SK-N-SH (cell line): Measurements from ENCODE around the gene ARMC7. TPM values are rescaled to one million over a fixed set of nuclear protein-coding genes. Genes with fewer than 3 reads are reported as not detected.

Source experiments
- CTCF ChIA-PET: fragments of 300-600, 350-600 bp; formaldehyde crosslinking; extraction: SDS; loops from one replicate; lab custom pipeline; 2021; lab: Yijun Ruan, JAX
- POLR2A ChIA-PET: fragments of 350-600 bp; sonication (Branson Sonifier 250); formaldehyde crosslinking; extraction: SDS; loops from one replicate; lab custom pipeline; 2020; ENCODE audit warnings: antibody characterized with exemption, inconsistent platforms; lab: Yijun Ruan, JAX
- DNase-seq: peaks from one replicate; pipeline ENCODE4 v3.0.0; 2012
- H2AFZ ChIP-seq: fragments of 200-600 bp; sonication (generic); 2 replicates; pipeline ENCODE4 v1.8.1; 2016; ENCODE audit warnings: antibody characterized with exemption, mild to moderate bottlenecking, low read depth
- H3F3A ChIP-seq: fragments of 200-600 bp; sonication (generic); replicated peaks from 2 replicates; pipeline ENCODE3; 2016; ENCODE audit warnings: antibody characterized with exemption, mild to moderate bottlenecking; ENCODE audit not compliant: insufficient read depth
- H3K27ac ChIP-seq, 2 experiments: fragments of 200-500 bp in 1 of 2; fragments of 200-600 bp in 1 of 2; sonication (Bioruptor generic) in 1 of 2; sonication (generic), shearing (Covaris generic) in 1 of 2; 2 replicates each; pipeline versions ENCODE4 v1.5.1 to v1.6.1; 2014 to 2016; ENCODE audit warnings: low read depth in 2 of 2, inconsistent platforms in 1 of 2, low read length in 1 of 2, mild to moderate bottlenecking in 1 of 2, mixed read lengths in 1 of 2
- H3K27me3 ChIP-seq: fragments of 200-600 bp; sonication (generic), shearing (Covaris generic); 2 replicates; pipeline ENCODE4 v1.6.1; 2016; ENCODE audit warnings: mixed run types; ENCODE audit not compliant: insufficient read depth
- H3K36me3 ChIP-seq, 2 experiments: fragments of 200-500 bp in 1 of 2; fragments of 200-600 bp in 1 of 2; sonication (Bioruptor generic) in 1 of 2; sonication (generic) in 1 of 2; replicated peaks in 1 of 2; 2 replicates each; pipeline versions ENCODE3 to v1.5.1; 2014 to 2016; ENCODE audit warnings: low read length in 1 of 2, mild to moderate bottlenecking in 1 of 2; ENCODE audit not compliant: insufficient read depth in 2 of 2, control insufficient read depth in 1 of 2
- H3K4me1 ChIP-seq, 2 experiments: fragments of 200-500 bp in 1 of 2; fragments of 200-600 bp in 1 of 2; sonication (Bioruptor generic) in 1 of 2; sonication (generic), shearing (Covaris generic) in 1 of 2; 2 replicates each; pipeline versions ENCODE4 v1.5.1 to v1.6.1; 2014 to 2016; ENCODE audit warnings: low read depth in 1 of 2, low read length in 1 of 2, mixed run types in 1 of 2; ENCODE audit not compliant: insufficient read depth in 2 of 2, control insufficient read depth in 1 of 2
- H3K4me2 ChIP-seq: fragments of 200-600 bp; sonication (generic), shearing (Covaris generic); 2 replicates; pipeline ENCODE4 v1.6.1; 2017; ENCODE audit warnings: mixed run types
- H3K4me3 ChIP-seq, 2 experiments: fragments of 200-500 bp in 1 of 2; fragments of 200-600 bp in 1 of 2; sonication (Bioruptor generic) in 1 of 2; sonication (generic), shearing (Covaris generic) in 1 of 2; 2 replicates each; pipeline versions ENCODE4 v1.5.1 to v1.8.1; 2014 to 2016; ENCODE audit warnings: low read depth in 2 of 2, inconsistent platforms in 1 of 2, low read length in 1 of 2, mild to moderate bottlenecking in 1 of 2, mixed read lengths in 1 of 2, moderate library complexity in 1 of 2
- H3K79me2 ChIP-seq: fragments of 200-600 bp; sonication (generic); 2 replicates; pipeline ENCODE4 v1.8.1; 2017; ENCODE audit warnings: mild to moderate bottlenecking; ENCODE audit not compliant: insufficient read depth
- H3K9ac ChIP-seq: fragments of 200-600 bp; sonication (generic); 2 replicates; pipeline ENCODE4 v1.6.1; 2017; ENCODE audit warnings: mixed run types
- H3K9me2 ChIP-seq: fragments of 200-600 bp; sonication (generic); 2 replicates; pipeline ENCODE4 v1.6.1; 2017; ENCODE audit warnings: mixed run types
- H3K9me3 ChIP-seq: fragments of 200-600 bp; sonication (generic); 2 replicates; pipeline ENCODE4 v1.6.1; 2017; ENCODE audit warnings: mixed run types, mild to moderate bottlenecking, moderate library complexity
- H4K20me1 ChIP-seq: fragments of 200-600 bp; sonication (generic); 2 replicates; pipeline ENCODE4 v1.6.1; 2017; ENCODE audit warnings: mild to moderate bottlenecking, mixed run types; ENCODE audit not compliant: insufficient read depth
- CHD2 ChIP-seq: fragments of 150-350 bp; IDR thresholded peaks from 2 replicates; pipeline ENCODE4 v1.6.1; 2018; ENCODE audit warnings: low read length; ENCODE audit not compliant: partially characterized antibody
- EZH2phosphoT487 ChIP-seq: fragments of 200-600 bp; sonication (generic); IDR thresholded peaks from 2 replicates; pipeline ENCODE4 v1.6.1; 2017; ENCODE audit warnings: low read depth, mixed run types, mild to moderate bottlenecking, antibody characterized with exemption, moderate library complexity, borderline replicate concordance
- FOSL2 ChIP-seq: IDR thresholded peaks from 2 replicates; pipeline ENCODE4 v1.4.0; 2012; ENCODE audit warnings: low read depth, mild to moderate bottlenecking, moderate library complexity, borderline replicate concordance
- FOXJ3 ChIP-seq: sonication (generic); formaldehyde crosslinking; IDR thresholded peaks from 2 replicates; pipeline ENCODE4 v1.5.1; 2020; ENCODE audit warnings: mild to moderate bottlenecking, missing genetic modification reagents
- FOXM1 ChIP-seq: IDR thresholded peaks from 2 replicates; pipeline ENCODE4 v1.4.0; 2012; ENCODE audit warnings: low read depth, mild to moderate bottlenecking
- GABPA ChIP-seq: IDR thresholded peaks from 2 replicates; pipeline ENCODE4 v1.4.0; 2012; ENCODE audit warnings: low read depth, mild to moderate bottlenecking
- GATA2 ChIP-seq: sonication (generic); formaldehyde crosslinking; IDR thresholded peaks from 2 replicates; pipeline ENCODE4 v1.5.0; 2020; ENCODE audit warnings: mild to moderate bottlenecking, missing genetic modification reagents
- MEF2A ChIP-seq: IDR thresholded peaks from 2 replicates; pipeline ENCODE4 v1.4.0; 2012; ENCODE audit warnings: low read depth, borderline replicate concordance
- MXI1 ChIP-seq: IDR thresholded peaks from 2 replicates; pipeline ENCODE4 v1.6.1; 2012; ENCODE audit warnings: mild to moderate bottlenecking, low read depth, low read length, improper control_type of control experiment
- NFIC ChIP-seq: IDR thresholded peaks from 2 replicates; pipeline ENCODE4 v1.4.0; 2012; ENCODE audit warnings: borderline replicate concordance
- POLR2AphosphoS5 ChIP-seq: IDR thresholded peaks from 2 replicates; pipeline ENCODE4 v1.6.1; 2012; ENCODE audit warnings: low read depth, low read length
- RFX5 ChIP-seq: IDR thresholded peaks from 2 replicates; pipeline ENCODE4 v1.6.1; 2012; ENCODE audit warnings: mild to moderate bottlenecking, improper control_type of control experiment, low read length
- SIN3A ChIP-seq: IDR thresholded peaks from 2 replicates; pipeline ENCODE4 v1.6.1; 2012; ENCODE audit warnings: low read depth, mild to moderate bottlenecking, low read length, moderate library complexity, borderline replicate concordance
- TCF12 ChIP-seq: IDR thresholded peaks from 2 replicates; pipeline ENCODE4 v1.4.0; 2012
- TEAD4 ChIP-seq: IDR thresholded peaks from 2 replicates; pipeline ENCODE4 v1.4.0; 2012; ENCODE audit warnings: mild to moderate bottlenecking, borderline replicate concordance; ENCODE audit not compliant: insufficient read depth
- WGBS: methylation state at CpG from one replicate; pipeline ENCODE4 v1.1.6; 2017; ENCODE audit warnings: low lambda C conversion rate; 5-methylcytosine and 5-hydroxymethylcytosine counted together
- polyA plus RNA-seq, 3 experiments: library from polyadenylated mRNA; depleted of rRNA; stranded (reverse); fragments of >200 nt; gene quantifications; 2 replicates each; pipeline ENCODE4 v1.2.3, GENCODE V29; 2012
- TF ChIP-seq, protein P1 (sequence below): IDR thresholded peaks from 2 replicates; pipeline ENCODE4; 2012
- TF ChIP-seq, protein P2 (sequence below): fragments of 150-350 bp; IDR thresholded peaks from 2 replicates; pipeline ENCODE4 v1.6.1; 2016; ENCODE audit warnings: mild to moderate bottlenecking, low read depth, low read length
- TF ChIP-seq, protein P3 (sequence below): IDR thresholded peaks from 2 replicates; pipeline ENCODE4 v1.6.1; 2012; ENCODE audit warnings: mild to moderate bottlenecking, low read depth, low read length, moderate library complexity
- TF ChIP-seq, protein P4 (sequence below): IDR thresholded peaks from 2 replicates; pipeline ENCODE4 v1.4.0; 2012; ENCODE audit warnings: low read depth
- TF ChIP-seq, protein P5 (sequence below): fragments of 200-600 bp; sonication (generic); IDR thresholded peaks from 2 replicates; pipeline ENCODE4 v1.6.1; 2017; ENCODE audit warnings: antibody characterized with exemption, mild to moderate bottlenecking, moderate library complexity

Gene ARMC7
- polyA plus RNA-seq, 1 of the 3 experiments (the other 2 are of a cell fraction): 10.8 TPM

DNA sequence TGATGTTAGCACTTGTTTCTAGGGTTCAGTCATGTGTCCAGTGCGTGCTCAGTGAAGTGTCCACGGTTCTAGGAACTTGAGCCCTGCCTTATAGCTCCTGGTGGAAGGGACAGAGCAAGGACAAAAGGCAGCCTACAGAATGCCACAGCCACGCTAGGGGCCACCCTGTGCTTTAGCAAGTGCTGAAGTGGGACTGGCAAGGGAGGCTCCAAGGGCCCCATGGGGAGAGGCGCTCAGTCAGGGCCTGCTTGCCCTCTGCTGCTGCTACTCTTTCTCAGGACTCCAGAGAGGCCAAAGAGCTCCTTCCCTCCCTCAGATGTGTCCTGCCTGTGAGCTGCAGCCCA is 15.0 kb downstream of the ARMC7 start:
- WGBS: 80% methylated on average over 3 of the region's 4 CpGs
- H3K79me2 ChIP-seq: peaks cover 7% of the 10 kb centered on the region; the same call in 1 of the 2 replicates
- TF ChIP-seq RFX5 (no peak), SIN3A (no peak), TEAD4 (no peak), NFIC (no peak), TCF12 (no peak)
- TF ChIP-seq, protein P1, sequence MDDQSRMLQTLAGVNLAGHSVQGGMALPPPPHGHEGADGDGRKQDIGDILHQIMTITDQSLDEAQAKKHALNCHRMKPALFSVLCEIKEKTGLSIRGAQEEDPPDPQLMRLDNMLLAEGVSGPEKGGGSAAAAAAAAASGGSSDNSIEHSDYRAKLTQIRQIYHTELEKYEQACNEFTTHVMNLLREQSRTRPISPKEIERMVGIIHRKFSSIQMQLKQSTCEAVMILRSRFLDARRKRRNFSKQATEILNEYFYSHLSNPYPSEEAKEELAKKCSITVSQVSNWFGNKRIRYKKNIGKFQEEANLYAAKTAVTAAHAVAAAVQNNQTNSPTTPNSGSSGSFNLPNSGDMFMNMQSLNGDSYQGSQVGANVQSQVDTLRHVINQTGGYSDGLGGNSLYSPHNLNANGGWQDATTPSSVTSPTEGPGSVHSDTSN: no peak
- H4K20me1 ChIP-seq: peaks cover under 1% of the 10 kb centered on the region; the same call in 1 of the 2 replicates
- H2AFZ ChIP-seq: no peak overlapping the region
- peaks cover 4 to 11% of the 10 kb centered on the region in 2 experiments; a peak in 1 of 4 replicates for H3K4me1 ChIP-seq
- H3K9me3 ChIP-seq: no peaks in the 10 kb centered on the region
- no peak overlapping the region for H3K27ac ChIP-seq
- no peak overlapping the region for H3K4me3 ChIP-seq
- no peaks in the 10 kb centered on the region for H3K27me3 ChIP-seq
- peaks cover 21% of the 10 kb centered on the region for H3F3A ChIP-seq
- H3K9me2 ChIP-seq: no peaks in the 10 kb centered on the region
- H3K4me2 ChIP-seq: no peak overlapping the region
- POLR2A ChIA-PET: interaction anchor here (1.6 kb wide), 1 partner anchor 11 kb away, joined by 8 read pairs; no protein-coding TSS in a partner anchor
- H3K9ac ChIP-seq: no peak overlapping the region
- peaks cover 5 to 14% of the 10 kb centered on the region in 2 experiments for H3K36me3 ChIP-seq
- DNase-seq: no peak
- CTCF ChIA-PET: interaction anchor here (0.7 to 19.6 kb wide), 8 partner anchors 8 to 78 kb away, joined by 3 to 422 read pairs (median 5); partner anchors contain the start of gene ARMC7

DNA sequence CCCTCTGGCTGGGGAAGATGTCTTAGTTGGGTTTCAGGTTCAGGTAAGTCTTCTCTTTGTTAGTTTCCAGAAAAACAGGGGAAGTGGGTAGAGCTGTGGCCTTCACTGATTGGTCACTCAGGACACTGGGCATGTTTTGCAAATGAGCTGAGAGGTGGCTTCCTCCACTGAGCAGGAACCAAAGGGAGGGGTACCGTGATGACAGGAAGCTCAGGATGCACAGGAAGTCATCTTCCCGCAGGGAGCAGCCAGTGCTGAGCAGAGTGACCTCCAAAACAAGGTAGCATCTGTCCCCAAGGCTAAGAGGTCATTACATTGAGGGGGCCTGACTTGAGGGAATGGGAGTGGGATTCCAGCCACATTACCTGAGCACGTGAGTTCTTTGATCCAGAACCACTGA is 16.2 kb downstream of the ARMC7 start:
- H3K79me2 ChIP-seq: peaks cover 16% of the 10 kb centered on the region; the same call in 1 of the 2 replicates
- peaks cover 21% of the 10 kb centered on the region for H3F3A ChIP-seq
- ChIA-PET POLR2A (interaction anchor here (0.7 to 2.1 kb wide), 4 partner anchors 9 to 55 kb away, joined by 3 to 8 read pairs (median 3); no protein-coding TSS in a partner anchor), CTCF (interaction anchor here (0.6 to 19.6 kb wide), 6 partner anchors 8 to 121 kb away, joined by 3 to 422 read pairs (median 5); partner anchors contain the start of gene ARMC7)
- DNase-seq: peak; percentile 54
- H4K20me1 ChIP-seq: peaks cover 9% of the 10 kb centered on the region; the same call in 1 of the 2 replicates
- H2AFZ ChIP-seq: no peak overlapping the region
- WGBS: 67% methylated on average over 3 of the region's 3 CpGs
- H3K9ac ChIP-seq: no peak overlapping the region
- H3K36me3 ChIP-seq: peaks cover 5 to 17% of the 10 kb centered on the region in 2 experiments
- H3K4me3 ChIP-seq: no peak overlapping the region
- no peaks in the 10 kb centered on the region for H3K9me3 ChIP-seq
- H3K9me2 ChIP-seq: no peaks in the 10 kb centered on the region
- no peak overlapping the region for H3K27ac ChIP-seq
- peaks cover 9 to 19% of the 10 kb centered on the region in 2 experiments; a peak in 2 of 4 replicates for H3K4me1 ChIP-seq
- H3K27me3 ChIP-seq: no peaks in the 10 kb centered on the region
- H3K4me2 ChIP-seq: no peak overlapping the region
- TF ChIP-seq CHD2 (no peak), TCF12 (no peak), FOSL2 (no peak), FOXM1 (no peak), GATA2 (CRISPR knock-in tag) (no peak), MXI1 (no peak), RFX5 (no peak), EZH2phosphoT487 (no peak), MEF2A (no peak), POLR2AphosphoS5 (no peak), NFIC (no peak), FOXJ3 (CRISPR knock-in tag) (no peak), GABPA (no peak)
- TF ChIP-seq, protein P2, sequence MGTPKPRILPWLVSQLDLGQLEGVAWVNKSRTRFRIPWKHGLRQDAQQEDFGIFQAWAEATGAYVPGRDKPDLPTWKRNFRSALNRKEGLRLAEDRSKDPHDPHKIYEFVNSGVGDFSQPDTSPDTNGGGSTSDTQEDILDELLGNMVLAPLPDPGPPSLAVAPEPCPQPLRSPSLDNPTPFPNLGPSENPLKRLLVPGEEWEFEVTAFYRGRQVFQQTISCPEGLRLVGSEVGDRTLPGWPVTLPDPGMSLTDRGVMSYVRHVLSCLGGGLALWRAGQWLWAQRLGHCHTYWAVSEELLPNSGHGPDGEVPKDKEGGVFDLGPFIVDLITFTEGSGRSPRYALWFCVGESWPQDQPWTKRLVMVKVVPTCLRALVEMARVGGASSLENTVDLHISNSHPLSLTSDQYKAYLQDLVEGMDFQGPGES: no peak
- TF ChIP-seq, protein P3, sequence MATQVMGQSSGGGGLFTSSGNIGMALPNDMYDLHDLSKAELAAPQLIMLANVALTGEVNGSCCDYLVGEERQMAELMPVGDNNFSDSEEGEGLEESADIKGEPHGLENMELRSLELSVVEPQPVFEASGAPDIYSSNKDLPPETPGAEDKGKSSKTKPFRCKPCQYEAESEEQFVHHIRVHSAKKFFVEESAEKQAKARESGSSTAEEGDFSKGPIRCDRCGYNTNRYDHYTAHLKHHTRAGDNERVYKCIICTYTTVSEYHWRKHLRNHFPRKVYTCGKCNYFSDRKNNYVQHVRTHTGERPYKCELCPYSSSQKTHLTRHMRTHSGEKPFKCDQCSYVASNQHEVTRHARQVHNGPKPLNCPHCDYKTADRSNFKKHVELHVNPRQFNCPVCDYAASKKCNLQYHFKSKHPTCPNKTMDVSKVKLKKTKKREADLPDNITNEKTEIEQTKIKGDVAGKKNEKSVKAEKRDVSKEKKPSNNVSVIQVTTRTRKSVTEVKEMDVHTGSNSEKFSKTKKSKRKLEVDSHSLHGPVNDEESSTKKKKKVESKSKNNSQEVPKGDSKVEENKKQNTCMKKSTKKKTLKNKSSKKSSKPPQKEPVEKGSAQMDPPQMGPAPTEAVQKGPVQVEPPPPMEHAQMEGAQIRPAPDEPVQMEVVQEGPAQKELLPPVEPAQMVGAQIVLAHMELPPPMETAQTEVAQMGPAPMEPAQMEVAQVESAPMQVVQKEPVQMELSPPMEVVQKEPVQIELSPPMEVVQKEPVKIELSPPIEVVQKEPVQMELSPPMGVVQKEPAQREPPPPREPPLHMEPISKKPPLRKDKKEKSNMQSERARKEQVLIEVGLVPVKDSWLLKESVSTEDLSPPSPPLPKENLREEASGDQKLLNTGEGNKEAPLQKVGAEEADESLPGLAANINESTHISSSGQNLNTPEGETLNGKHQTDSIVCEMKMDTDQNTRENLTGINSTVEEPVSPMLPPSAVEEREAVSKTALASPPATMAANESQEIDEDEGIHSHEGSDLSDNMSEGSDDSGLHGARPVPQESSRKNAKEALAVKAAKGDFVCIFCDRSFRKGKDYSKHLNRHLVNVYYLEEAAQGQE: no peak
- TF ChIP-seq, protein P4, sequence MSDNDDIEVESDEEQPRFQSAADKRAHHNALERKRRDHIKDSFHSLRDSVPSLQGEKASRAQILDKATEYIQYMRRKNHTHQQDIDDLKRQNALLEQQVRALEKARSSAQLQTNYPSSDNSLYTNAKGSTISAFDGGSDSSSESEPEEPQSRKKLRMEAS: no peak
- TF ChIP-seq, protein P5, sequence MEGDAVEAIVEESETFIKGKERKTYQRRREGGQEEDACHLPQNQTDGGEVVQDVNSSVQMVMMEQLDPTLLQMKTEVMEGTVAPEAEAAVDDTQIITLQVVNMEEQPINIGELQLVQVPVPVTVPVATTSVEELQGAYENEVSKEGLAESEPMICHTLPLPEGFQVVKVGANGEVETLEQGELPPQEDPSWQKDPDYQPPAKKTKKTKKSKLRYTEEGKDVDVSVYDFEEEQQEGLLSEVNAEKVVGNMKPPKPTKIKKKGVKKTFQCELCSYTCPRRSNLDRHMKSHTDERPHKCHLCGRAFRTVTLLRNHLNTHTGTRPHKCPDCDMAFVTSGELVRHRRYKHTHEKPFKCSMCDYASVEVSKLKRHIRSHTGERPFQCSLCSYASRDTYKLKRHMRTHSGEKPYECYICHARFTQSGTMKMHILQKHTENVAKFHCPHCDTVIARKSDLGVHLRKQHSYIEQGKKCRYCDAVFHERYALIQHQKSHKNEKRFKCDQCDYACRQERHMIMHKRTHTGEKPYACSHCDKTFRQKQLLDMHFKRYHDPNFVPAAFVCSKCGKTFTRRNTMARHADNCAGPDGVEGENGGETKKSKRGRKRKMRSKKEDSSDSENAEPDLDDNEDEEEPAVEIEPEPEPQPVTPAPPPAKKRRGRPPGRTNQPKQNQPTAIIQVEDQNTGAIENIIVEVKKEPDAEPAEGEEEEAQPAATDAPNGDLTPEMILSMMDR: no peak
